Nephron (organoid): ENCODE measurements around the gene ERBIN.

ENCODE experiments used
- H3K27ac Mint-ChIP-seq, 3 experiments: 2 replicates each; pipeline ENCODE4 v1.8.0; 2020; ENCODE audit warnings: mixed read lengths in 3 of 3, mild to moderate bottlenecking in 2 of 3, moderate library complexity in 1 of 3
- H3K27me3 Mint-ChIP-seq: 2 replicates; pipeline ENCODE4 v1.8.0; 2021; ENCODE audit warnings: low read depth, mild to moderate bottlenecking, moderate library complexity, mixed read lengths
- H3K36me3 Mint-ChIP-seq: 2 replicates; pipeline ENCODE4 v1.8.0; 2020; ENCODE audit warnings: low read depth, mixed read lengths
- H3K4me1 Mint-ChIP-seq: 2 replicates; pipeline ENCODE4 v1.8.0; 2020; ENCODE audit warnings: mixed read lengths
- H3K4me3 Mint-ChIP-seq, 3 experiments: 2 replicates each; pipeline ENCODE4 v1.8.0; 2020; ENCODE audit warnings: mild to moderate bottlenecking in 3 of 3, mixed read lengths in 3 of 3, moderate library complexity in 2 of 3
- H3K9me3 Mint-ChIP-seq: 2 replicates; pipeline ENCODE4 v1.8.0; 2020; ENCODE audit warnings: mixed read lengths
- TF ChIP-seq, protein P1 (sequence below), 3 experiments: fragments of 200-600 bp; sonication (generic); IDR thresholded peaks; one replicate each; pipeline ENCODE4 v1.5.0; 2021; ENCODE audit warnings: antibody characterized with exemption in 3 of 3; ENCODE audit not compliant: unreplicated experiment in 3 of 3

Gene ERBIN

DNA sequence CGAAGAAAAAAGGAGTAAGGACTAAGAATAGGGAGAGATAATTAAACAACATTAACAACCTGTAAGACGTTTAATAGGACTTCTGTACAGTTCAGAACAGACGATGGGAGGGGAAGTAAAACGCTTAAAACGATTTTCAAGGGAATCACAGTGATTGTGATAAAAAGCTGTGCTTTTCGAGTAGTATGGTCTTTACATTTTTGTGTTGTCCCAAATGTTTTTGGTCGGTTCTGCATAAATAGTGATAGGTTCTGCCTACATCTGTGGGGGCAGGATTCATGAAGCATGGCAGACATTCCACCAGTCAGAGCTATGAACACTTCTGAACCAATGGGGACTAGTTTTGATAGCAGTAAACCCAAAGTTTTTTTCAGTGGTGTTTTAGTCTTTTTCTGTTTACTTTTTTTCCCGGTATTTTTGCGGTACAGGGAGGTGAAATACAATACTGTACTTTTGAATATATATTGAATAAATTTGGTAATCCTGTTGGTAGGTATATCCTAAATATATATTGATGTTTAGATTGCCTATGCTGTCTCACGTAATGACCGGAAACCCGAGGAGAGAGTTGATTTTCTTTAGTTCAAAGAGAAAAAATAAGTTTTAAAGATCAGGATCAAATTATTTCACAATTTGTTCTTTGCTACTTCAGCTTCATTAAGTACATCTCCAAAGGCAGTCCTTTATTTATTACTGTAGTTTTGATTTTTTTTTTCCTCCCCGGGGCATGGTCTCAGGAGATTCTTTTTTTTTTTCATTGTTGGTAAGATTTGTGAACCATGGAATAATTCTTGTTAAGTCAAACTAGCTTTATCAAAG lies 1.3 kb downstream of the ERBIN start:
- Mint-ChIP-seq H3K4me1 (peaks cover 44% of the 10 kb centered on the region), H3K27ac (peak overlapping the region; percentile 99 to 100 (median 99)), H3K9me3 (no peaks in the 10 kb centered on the region), H3K36me3 (peaks cover 23% of the 10 kb centered on the region), H3K27me3 (no peaks in the 10 kb centered on the region), H3K4me3 (peak overlapping the region; percentile 97 to 98 (median 97))
- TF ChIP-seq, protein P1, sequence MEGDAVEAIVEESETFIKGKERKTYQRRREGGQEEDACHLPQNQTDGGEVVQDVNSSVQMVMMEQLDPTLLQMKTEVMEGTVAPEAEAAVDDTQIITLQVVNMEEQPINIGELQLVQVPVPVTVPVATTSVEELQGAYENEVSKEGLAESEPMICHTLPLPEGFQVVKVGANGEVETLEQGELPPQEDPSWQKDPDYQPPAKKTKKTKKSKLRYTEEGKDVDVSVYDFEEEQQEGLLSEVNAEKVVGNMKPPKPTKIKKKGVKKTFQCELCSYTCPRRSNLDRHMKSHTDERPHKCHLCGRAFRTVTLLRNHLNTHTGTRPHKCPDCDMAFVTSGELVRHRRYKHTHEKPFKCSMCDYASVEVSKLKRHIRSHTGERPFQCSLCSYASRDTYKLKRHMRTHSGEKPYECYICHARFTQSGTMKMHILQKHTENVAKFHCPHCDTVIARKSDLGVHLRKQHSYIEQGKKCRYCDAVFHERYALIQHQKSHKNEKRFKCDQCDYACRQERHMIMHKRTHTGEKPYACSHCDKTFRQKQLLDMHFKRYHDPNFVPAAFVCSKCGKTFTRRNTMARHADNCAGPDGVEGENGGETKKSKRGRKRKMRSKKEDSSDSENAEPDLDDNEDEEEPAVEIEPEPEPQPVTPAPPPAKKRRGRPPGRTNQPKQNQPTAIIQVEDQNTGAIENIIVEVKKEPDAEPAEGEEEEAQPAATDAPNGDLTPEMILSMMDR (IDR thresholded peaks at IDR 0.05; ENCODE audit: unreplicated experiment in 3 of 3) = no peak

DNA sequence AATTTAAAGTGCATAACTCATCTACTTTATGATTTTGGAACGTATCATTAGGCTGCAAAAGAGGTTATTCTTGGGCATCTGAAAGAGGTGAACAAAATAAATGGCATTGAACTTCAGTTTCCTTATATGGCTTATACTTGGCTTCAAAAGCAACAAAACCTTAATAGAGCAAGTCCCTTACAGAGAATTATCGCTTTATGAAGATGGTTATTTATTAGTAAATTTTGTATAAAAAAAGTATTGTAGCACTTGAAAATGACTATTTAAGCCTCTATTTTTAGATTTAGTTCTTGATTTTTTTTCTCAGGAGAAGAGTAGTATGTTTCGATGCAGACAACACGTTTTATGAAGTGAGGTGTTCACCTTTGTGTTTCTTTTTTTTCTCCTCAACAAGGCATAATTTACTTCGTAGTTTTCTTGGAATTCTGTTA lies 2.0 kb downstream of the ERBIN start:
- Mint-ChIP-seq H3K36me3 (peaks cover 28% of the 10 kb centered on the region), H3K4me1 (peaks cover 43% of the 10 kb centered on the region), H3K27me3 (no peaks in the 10 kb centered on the region), H3K9me3 (no peaks in the 10 kb centered on the region), H3K27ac (peak overlapping the region; percentile 99 to 100 (median 99)), H3K4me3 (peak overlapping the region; percentile 97 to 98 (median 97))
- TF ChIP-seq, protein P1 (IDR thresholded peaks at IDR 0.05; ENCODE audit: unreplicated experiment in 3 of 3) = no peak

DNA sequence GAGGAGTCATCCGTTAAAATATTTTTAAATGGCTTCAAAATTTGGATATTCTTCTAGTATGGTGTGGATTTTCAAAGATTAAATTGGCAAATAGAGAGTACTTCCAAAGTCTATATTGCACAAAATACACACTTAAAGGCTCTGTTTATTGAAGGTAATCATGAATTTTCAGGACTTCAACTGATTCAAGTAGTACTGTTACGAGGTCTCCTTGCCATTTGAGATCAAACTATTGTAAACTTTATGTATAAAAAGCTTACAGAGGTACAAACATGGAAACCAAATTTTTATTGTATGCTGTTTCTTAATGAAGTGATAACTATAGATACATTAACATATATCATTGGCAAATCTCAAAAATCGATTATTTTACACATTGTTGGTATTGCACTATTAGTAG lies 2.5 kb downstream of the ERBIN start:
- peak overlapping the region; percentile 97 to 98 (median 97) for H3K4me3 Mint-ChIP-seq
- H3K27ac Mint-ChIP-seq = no peak overlapping the region
- peaks cover 40% of the 10 kb centered on the region for H3K4me1 Mint-ChIP-seq
- H3K36me3 Mint-ChIP-seq = peaks cover 30% of the 10 kb centered on the region
- H3K9me3 Mint-ChIP-seq = no peaks in the 10 kb centered on the region
- H3K27me3 Mint-ChIP-seq = no peaks in the 10 kb centered on the region
- TF ChIP-seq, protein P1 (IDR thresholded peaks at IDR 0.05; ENCODE audit: unreplicated experiment in 3 of 3) = no peak

DNA sequence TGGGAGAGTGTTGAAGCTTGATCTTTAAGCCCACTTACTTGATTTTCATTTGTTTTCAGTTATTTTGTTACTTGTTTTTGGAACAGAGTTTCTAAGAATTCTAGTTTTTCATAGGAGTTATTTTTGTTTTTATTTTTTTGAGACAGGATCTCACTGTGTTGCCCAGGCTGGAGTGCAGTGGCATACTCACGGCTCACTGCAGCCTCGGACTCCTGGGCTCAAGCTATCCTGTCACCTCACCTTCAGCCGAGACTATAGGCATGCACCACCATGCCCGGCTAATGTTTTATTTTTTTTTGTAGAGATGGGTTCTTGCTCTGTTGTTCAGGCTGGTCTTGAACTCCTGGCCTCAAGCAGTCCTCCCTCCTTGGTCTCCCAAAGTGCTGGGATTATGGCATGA lies 6.3 kb downstream of the ERBIN start:
- Mint-ChIP-seq H3K27ac (peak overlapping the region in 1 of 3 experiments; percentile 1), H3K9me3 (no peaks in the 10 kb centered on the region), H3K36me3 (peaks cover 67% of the 10 kb centered on the region), H3K27me3 (no peaks in the 10 kb centered on the region), H3K4me1 (peaks cover 38% of the 10 kb centered on the region), H3K4me3 (no peak overlapping the region)
- TF ChIP-seq, protein P1 (IDR thresholded peaks at IDR 0.05; ENCODE audit: unreplicated experiment in 3 of 3) = no peak

DNA sequence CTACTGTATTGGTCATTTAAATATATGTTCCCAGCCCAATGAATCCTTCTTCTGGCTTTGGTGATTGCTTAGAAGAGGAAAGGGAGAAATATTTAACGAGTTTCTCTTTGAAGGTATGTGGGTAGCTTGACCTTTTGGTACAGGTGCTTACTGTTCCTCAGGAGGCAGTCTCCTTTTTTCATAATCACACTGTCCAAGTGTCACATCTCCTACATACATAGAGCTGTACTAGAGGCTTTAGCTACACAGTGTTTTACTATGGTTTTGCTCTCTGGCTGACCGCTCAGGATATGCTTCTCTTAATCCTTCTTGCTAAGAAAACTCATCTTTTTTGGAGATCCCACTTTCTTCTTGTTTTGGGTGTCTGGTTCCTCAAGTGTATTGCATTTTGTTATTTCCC lies 6.9 kb downstream of the ERBIN start:
- Mint-ChIP-seq H3K4me1 (peaks cover 38% of the 10 kb centered on the region), H3K9me3 (peaks cover 3% of the 10 kb centered on the region), H3K36me3 (peaks cover 73% of the 10 kb centered on the region), H3K27me3 (no peaks in the 10 kb centered on the region), H3K27ac (peak overlapping the region in 2 of 3 experiments; percentile 1 to 30), H3K4me3 (no peak overlapping the region)
- TF ChIP-seq, protein P1 (IDR thresholded peaks at IDR 0.05; ENCODE audit: unreplicated experiment in 3 of 3) = no peak

DNA sequence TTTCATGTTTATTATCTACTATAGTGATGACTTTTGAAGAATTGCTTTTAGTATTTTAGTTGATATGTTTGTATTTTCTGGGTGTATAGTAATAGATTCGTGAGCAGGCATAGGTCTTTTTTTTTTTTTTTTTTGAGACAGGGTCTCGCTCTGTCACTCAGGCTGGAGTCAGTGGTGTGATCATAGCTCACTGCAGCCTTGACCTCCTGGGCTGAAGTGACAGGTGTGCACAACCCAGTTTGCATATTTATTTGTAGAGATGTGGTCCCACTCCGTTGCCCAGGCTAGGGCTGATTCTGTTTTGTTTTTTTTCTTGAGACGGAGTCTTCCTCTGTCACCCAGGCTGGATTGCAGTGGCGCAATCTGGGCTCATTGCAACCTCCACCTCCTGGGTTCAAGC lies 11.9 kb downstream of the ERBIN start:
- TF ChIP-seq, protein P1 (IDR thresholded peaks at IDR 0.05; ENCODE audit: unreplicated experiment in 3 of 3) = no peak
- Mint-ChIP-seq H3K36me3 (peaks cover 83% of the 10 kb centered on the region), H3K27ac (no peak overlapping the region), H3K9me3 (peaks cover 15% of the 10 kb centered on the region), H3K4me1 (peaks cover 12% of the 10 kb centered on the region), H3K27me3 (no peaks in the 10 kb centered on the region), H3K4me3 (no peak overlapping the region)
